Measurements from ENCODE around the gene TOX2. TPM values are rescaled to one million over a fixed set of nuclear protein-coding genes. Genes with fewer than 3 reads are reported as not detected.

The TOX2 gene
- total RNA-seq, 2 experiments from 2014 or later = 3.3 to 3.9 TPM

DNA sequence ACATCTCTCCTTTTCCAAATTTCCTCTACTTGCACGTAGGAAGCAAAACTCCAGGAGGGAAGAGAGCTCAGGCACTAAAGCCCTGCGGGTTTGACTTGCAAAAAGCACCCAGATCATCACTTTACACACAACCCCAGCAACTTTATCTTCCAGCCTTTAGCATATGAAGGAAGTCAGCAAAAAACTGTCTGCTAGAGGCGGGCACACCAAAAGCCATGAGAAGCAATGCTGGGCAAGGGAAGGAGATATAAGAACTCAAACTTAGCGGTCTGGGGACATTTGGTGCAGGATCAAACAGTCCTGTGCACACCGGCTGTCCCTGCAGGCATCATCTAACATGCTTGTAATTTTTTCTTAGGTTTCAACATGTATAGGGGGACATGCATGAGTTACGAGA is 159.0 kb downstream of the TOX2 start:
- Mint-ChIP-seq H3K4me1 (ENCODE audit: low read depth) (peaks cover 85% of the 10 kb centered on the region), H3K36me3 (ENCODE audit: low read depth) (no peaks in the 10 kb centered on the region), H3K9me3 (no peaks in the 10 kb centered on the region), H3K27me3 (no peaks in the 10 kb centered on the region), H3K4me3 (peak overlapping the region; percentile 22), H3K27ac (peak overlapping the region; percentile 97)
- Histone ChIP-seq H3K27ac (ENCODE audit: low read depth in 1 of 2, low read length in 2 of 2) (no peak overlapping the region), H3K36me3 (ENCODE audit: insufficient read depth, low read length) (no peaks in the 10 kb centered on the region), H3K4me1 (ENCODE audit: insufficient read depth, low read length) (peaks cover 69% of the 10 kb centered on the region), H3K4me3 (ENCODE audit: low read length) (no peak overlapping the region), H3K9me3 (ENCODE audit: control insufficient read depth in 1 of 2, insufficient read depth in 1 of 2, low read length in 2 of 2) (no peaks in the 10 kb centered on the region), H3K27me3 (ENCODE audit: control insufficient read depth in 1 of 2, insufficient read depth in 2 of 2, low read length in 2 of 2) (no peaks in the 10 kb centered on the region)
- intact Hi-C loops (cut with DNase I, micrococcal nuclease) = loop anchor here (5.0 to 10.0 kb wide), 2 partner anchors 106 to 229 kb away; no protein-coding TSS in a partner anchor
- DNase-seq = no peak
- ChIA-PET POLR2A (interaction anchor here (1.0 to 1.4 kb wide), 2 partner anchors 14 to 323 kb away, joined by 4 read pairs; no protein-coding TSS in a partner anchor), CTCF (no interaction called here)
- TF ChIP-seq, protein P1, sequence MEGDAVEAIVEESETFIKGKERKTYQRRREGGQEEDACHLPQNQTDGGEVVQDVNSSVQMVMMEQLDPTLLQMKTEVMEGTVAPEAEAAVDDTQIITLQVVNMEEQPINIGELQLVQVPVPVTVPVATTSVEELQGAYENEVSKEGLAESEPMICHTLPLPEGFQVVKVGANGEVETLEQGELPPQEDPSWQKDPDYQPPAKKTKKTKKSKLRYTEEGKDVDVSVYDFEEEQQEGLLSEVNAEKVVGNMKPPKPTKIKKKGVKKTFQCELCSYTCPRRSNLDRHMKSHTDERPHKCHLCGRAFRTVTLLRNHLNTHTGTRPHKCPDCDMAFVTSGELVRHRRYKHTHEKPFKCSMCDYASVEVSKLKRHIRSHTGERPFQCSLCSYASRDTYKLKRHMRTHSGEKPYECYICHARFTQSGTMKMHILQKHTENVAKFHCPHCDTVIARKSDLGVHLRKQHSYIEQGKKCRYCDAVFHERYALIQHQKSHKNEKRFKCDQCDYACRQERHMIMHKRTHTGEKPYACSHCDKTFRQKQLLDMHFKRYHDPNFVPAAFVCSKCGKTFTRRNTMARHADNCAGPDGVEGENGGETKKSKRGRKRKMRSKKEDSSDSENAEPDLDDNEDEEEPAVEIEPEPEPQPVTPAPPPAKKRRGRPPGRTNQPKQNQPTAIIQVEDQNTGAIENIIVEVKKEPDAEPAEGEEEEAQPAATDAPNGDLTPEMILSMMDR (IDR thresholded peaks at IDR 0.05) = no peak
- ATAC-seq (ENCODE audit: poor library complexity) = no peak

DNA sequence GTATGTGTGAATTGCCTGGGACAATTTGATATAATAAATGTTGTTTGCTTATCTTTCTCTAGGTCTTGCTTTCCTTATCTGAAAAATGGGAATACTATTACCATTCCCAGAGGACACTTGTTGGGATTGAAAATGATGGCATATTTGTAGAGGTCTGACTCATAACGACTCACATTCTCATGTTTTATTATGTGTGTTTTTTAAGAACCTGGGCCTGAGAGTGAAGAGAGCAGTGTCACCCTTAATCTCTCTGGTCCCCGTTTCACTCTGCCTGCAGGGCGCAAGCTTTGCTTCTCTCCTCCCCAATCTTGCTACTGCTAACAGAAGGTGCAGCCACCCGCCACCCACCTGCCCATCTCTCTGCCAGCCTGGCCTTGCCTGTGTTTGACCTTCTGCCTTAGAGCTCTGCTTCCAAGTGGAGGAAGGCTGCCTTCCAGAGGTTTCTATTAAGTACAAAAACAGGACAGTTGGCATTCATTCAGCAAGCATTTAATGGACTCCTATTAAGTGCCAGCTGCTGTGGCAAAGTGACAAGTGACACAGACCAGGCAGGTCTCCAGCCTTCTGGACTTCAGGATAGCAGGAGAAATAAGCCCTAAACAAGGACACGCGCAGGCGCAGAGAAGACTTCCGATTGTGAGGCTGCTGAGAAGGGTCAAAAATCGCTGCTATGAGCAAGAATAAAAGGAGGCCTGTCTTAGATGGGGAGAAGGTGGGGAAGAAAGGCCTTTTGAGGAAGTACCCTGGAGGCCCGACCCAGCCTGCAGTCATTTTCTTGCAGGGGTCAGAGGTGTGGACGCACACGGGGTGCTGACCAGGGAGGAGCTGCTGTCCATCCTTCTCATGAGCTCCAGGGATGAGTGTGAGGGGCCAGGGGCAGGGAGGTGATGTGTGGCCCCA is 159.8 kb downstream of the TOX2 start:
- no peaks in the 10 kb centered on the region for H3K9me3 ChIP-seq (ENCODE audit: control insufficient read depth in 1 of 2, insufficient read depth in 1 of 2, low read length in 2 of 2)
- Mint-ChIP-seq H3K36me3 (ENCODE audit: low read depth) (no peaks in the 10 kb centered on the region), H3K27me3 (no peaks in the 10 kb centered on the region), H3K4me1 (ENCODE audit: low read depth) (peaks cover 79% of the 10 kb centered on the region), H3K4me3 (no peak overlapping the region), H3K27ac (peak overlapping the region; percentile 97), H3K9me3 (no peaks in the 10 kb centered on the region)
- H3K4me3 ChIP-seq (ENCODE audit: low read length) = no peak overlapping the region
- ChIA-PET POLR2A (interaction anchor here (0.6 to 1.4 kb wide), 4 partner anchors 15 to 835 kb away, joined by 3 to 4 read pairs (median 4); partner anchors contain the start of gene PABPC1L), CTCF (no interaction called here)
- TF ChIP-seq, protein P1 (IDR thresholded peaks at IDR 0.05) = no peak
- DNase-seq (peak in 1 of 14 experiments; percentile 6), ATAC-seq (ENCODE audit: poor library complexity) (no peak)
- H3K27ac ChIP-seq (ENCODE audit: low read depth in 1 of 2, low read length in 2 of 2) = no peak overlapping the region
- no peaks in the 10 kb centered on the region for H3K27me3 ChIP-seq (ENCODE audit: control insufficient read depth in 1 of 2, insufficient read depth in 2 of 2, low read length in 2 of 2)
- intact Hi-C loops (cut with DNase I, micrococcal nuclease) = loop anchor here (5.0 to 10.0 kb wide), 2 partner anchors 107 to 230 kb away; no protein-coding TSS in a partner anchor
- H3K4me1 ChIP-seq (ENCODE audit: insufficient read depth, low read length) = peaks cover 61% of the 10 kb centered on the region
- no peaks in the 10 kb centered on the region for H3K36me3 ChIP-seq (ENCODE audit: insufficient read depth, low read length)

DNA sequence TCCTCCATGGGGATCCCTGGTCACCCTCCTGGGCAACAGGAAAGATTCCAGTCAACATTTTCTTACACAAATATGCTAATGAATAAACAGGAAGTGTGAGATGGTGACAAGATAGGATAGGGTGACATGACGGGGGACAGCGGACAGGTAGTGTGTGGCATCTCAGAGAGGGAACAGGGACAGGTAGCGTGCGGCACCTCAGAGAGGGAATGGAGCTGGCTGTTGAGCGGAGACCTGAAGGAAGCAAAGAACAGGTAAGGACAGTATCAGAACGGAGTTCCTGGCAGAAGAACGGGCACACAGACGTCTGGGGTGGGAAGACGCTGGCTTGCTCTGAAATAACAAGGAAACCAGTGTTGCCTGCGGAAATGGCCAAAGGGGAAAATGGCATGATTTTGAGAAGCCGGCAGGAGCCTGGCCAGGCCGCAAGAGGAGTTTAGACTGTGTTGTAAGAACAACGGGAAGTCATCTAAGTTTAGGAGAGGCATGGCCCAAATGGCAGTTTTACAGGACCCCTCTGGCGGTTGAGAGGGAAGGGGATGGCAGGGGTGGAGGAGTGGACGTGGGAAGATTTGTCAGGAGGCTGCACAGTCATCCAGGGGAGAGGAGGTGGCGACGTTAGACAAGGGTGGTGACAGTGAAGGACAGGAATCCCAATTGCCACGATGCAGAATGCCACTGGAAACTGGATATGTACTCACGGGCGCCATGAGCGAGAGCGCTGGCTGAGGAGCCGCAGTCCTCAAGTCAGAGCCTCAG is 160.7 kb downstream of the TOX2 start:
- Mint-ChIP-seq H3K9me3 (no peaks in the 10 kb centered on the region), H3K4me1 (ENCODE audit: low read depth) (peaks cover 79% of the 10 kb centered on the region), H3K27me3 (no peaks in the 10 kb centered on the region), H3K4me3 (no peak overlapping the region), H3K27ac (peak overlapping the region; percentile 97), H3K36me3 (ENCODE audit: low read depth) (no peaks in the 10 kb centered on the region)
- H3K4me1 ChIP-seq (ENCODE audit: insufficient read depth, low read length) = peaks cover 58% of the 10 kb centered on the region
- no peaks in the 10 kb centered on the region for H3K9me3 ChIP-seq (ENCODE audit: control insufficient read depth in 1 of 2, insufficient read depth in 1 of 2, low read length in 2 of 2)
- ChIA-PET CTCF (no interaction called here), POLR2A (interaction anchor here (0.6 kb wide), 1 partner anchor 320 kb away, joined by 3 read pairs; no protein-coding TSS in a partner anchor)
- no peak for ATAC-seq (ENCODE audit: poor library complexity)
- intact Hi-C loops (cut with DNase I, micrococcal nuclease) = loop anchor here in 1 of 2 experiments (10.0 kb wide), 1 partner anchor 231 kb away; no protein-coding TSS in a partner anchor
- H3K36me3 ChIP-seq (ENCODE audit: insufficient read depth, low read length) = no peaks in the 10 kb centered on the region
- TF ChIP-seq, protein P1 (IDR thresholded peaks at IDR 0.05) = no peak
- H3K27me3 ChIP-seq (ENCODE audit: control insufficient read depth in 1 of 2, insufficient read depth in 2 of 2, low read length in 2 of 2) = no peaks in the 10 kb centered on the region
- peak in 1 of 14 experiments; percentile 5 for DNase-seq
- H3K27ac ChIP-seq (ENCODE audit: low read depth in 1 of 2, low read length in 2 of 2) = no peak overlapping the region
- H3K4me3 ChIP-seq (ENCODE audit: low read length) = no peak overlapping the region
